HepG2 (cell line): ENCODE data around the gene UAP1L1.

Source experiments
- BHLHE40 ChIP-seq: IDR thresholded peaks from 2 replicates; pipeline ENCODE4 v1.6.1; 2011; ENCODE audit warnings: low read length, improper control_type of control experiment
- CHD4 ChIP-seq: fragments of 200-600 bp; sonication (generic); IDR thresholded peaks from 2 replicates; pipeline ENCODE4 v1.7.0; 2017; ENCODE audit warnings: mild to moderate bottlenecking, low read length, borderline replicate concordance
- EEA1 ChIP-seq: sonication (generic); formaldehyde crosslinking; IDR thresholded peaks from 2 replicates; pipeline ENCODE4 v1.5.1; 2020; ENCODE audit warnings: mild to moderate bottlenecking, missing genetic modification reagents, borderline replicate concordance
- ETV5 ChIP-seq: IDR thresholded peaks from 2 replicates; pipeline ENCODE4 v1.6.1; 2018; ENCODE audit warnings: missing biosample characterization, missing genetic modification reagents, inconsistent platforms, borderline replicate concordance
- IKZF1 ChIP-seq: fragments of 450-650 bp; IDR thresholded peaks from 2 replicates; pipeline ENCODE4 v1.7.1; 2016
- JUNB ChIP-seq: sonication (generic); formaldehyde crosslinking; IDR thresholded peaks from 2 replicates; pipeline ENCODE4 v1.8.0; 2022; ENCODE audit warnings: missing genetic modification reagents, mild to moderate bottlenecking, borderline replicate concordance
- PHF21A ChIP-seq: sonication (generic); formaldehyde crosslinking; IDR thresholded peaks from 2 replicates; pipeline ENCODE4 v1.5.0; 2020; ENCODE audit warnings: mild to moderate bottlenecking, missing genetic modification reagents
- ZNF121 ChIP-seq: sonication (generic); formaldehyde crosslinking; IDR thresholded peaks from 2 replicates; pipeline ENCODE4 v1.5.0; 2020; ENCODE audit warnings: mild to moderate bottlenecking, missing genetic modification reagents

GRCh38 chr9:137108608-137109249 is 31.4 kb downstream of the UAP1L1 start:
- TF ChIP-seq PHF21A (CRISPR knock-in tag) (no peak), BHLHE40 (no peak), EEA1 (no peak), ZNF121 (no peak), JUNB (CRISPR knock-in tag) (no peak), IKZF1 (no peak), ETV5 (CRISPR knock-in tag) (no peak), CHD4 (no peak)
